ENCODE measurements around the gene DEFB123.
"Not testable (repeated sequence)": the region's sequence is repeated elsewhere in the genome, so short reads cannot be mapped to it uniquely, and the experiment has no call there.

DEFB123 gene

GRCh38 chr20:31440012-31440659 lies at the start of gene DEFB123:
Gene DEFB123 (plus strand): TSS chr20:31440632. CDS start chr20:31440699, 67 bp downstream.
- H3K4me1 Mint-ChIP-seq: no peaks in the 10 kb centered on the region

GRCh38 chr20:31392836-31393235 lies 47.6 kb upstream of the DEFB123 start:
- no peaks in the 10 kb centered on the region for H3K9me3 Mint-ChIP-seq
- no peaks in the 10 kb centered on the region for H3K4me1 Mint-ChIP-seq
- no peak overlapping the region for H3K27ac Mint-ChIP-seq
- DNase-seq: no peak
- no peak overlapping the region for H3K4me3 Mint-ChIP-seq
- no peaks in the 10 kb centered on the region for H3K36me3 Mint-ChIP-seq
- CTCF ChIA-PET: no interaction called here
- H3K27me3 Mint-ChIP-seq: peaks cover 3% of the 10 kb centered on the region

More at GRCh38 chr20:31440012-31440659, at the start of gene DEFB123:
- H3K4me3 Mint-ChIP-seq: no peak within 1 kb of the TSS
- peaks cover 4% of the 10 kb centered on the region for H3K27me3 Mint-ChIP-seq
- H3K36me3 Mint-ChIP-seq: no peaks in the 10 kb centered on the region
- no peaks in the 10 kb centered on the region for H3K9me3 Mint-ChIP-seq
- CTCF ChIA-PET: interaction anchor here (0.8 to 1.7 kb wide), 3 partner anchors 9 to 63 kb away, joined by 3 to 6 read pairs (median 4); no protein-coding TSS in a partner anchor
- no peak for DNase-seq
- no peak within 1 kb of the TSS for H3K27ac Mint-ChIP-seq

- no peak overlapping the region for H3K4me3 Mint-ChIP-seq
- DNase-seq: no peak
- CTCF ChIA-PET: no interaction called here
- H3K9me3 Mint-ChIP-seq: no peaks in the 10 kb centered on the region
- no peak overlapping the region for H3K27ac Mint-ChIP-seq
- no peaks in the 10 kb centered on the region for H3K4me1 Mint-ChIP-seq
- H3K27me3 Mint-ChIP-seq: peaks cover 3% of the 10 kb centered on the region
- H3K36me3 Mint-ChIP-seq: no peaks in the 10 kb centered on the region
Observed at GRCh38 chr20:31394900-31395299, 45.5 kb upstream of the DEFB123 start.

- no peak for DNase-seq
- CTCF ChIA-PET: no interaction called here
- Mint-ChIP-seq H3K4me1 (no peaks in the 10 kb centered on the region), H3K9me3 (no peaks in the 10 kb centered on the region), H3K36me3 (no peaks in the 10 kb centered on the region), H3K27me3 (peaks cover 4% of the 10 kb centered on the region), H3K27ac (no peak overlapping the region), H3K4me3 (no peak overlapping the region)
Observed at GRCh38 chr20:31403886-31404285, 36.5 kb upstream of the DEFB123 start.

- CTCF ChIA-PET: no interaction called here
- peaks cover 8% of the 10 kb centered on the region for H3K27me3 Mint-ChIP-seq
- DNase-seq: no peak
- H3K27ac Mint-ChIP-seq: no peak within 1 kb of the TSS
- no peak within 1 kb of the TSS for H3K4me3 Mint-ChIP-seq
- H3K4me1 Mint-ChIP-seq: no peaks in the 10 kb centered on the region
- H3K36me3 Mint-ChIP-seq: no peaks in the 10 kb centered on the region
- no peaks in the 10 kb centered on the region for H3K9me3 Mint-ChIP-seq
Observed at GRCh38 chr20:31406115-31406514, 34.3 kb upstream of the DEFB123 start, which contains the start of gene DEFB121. Gene DEFB121 (minus strand): TSS chr20:31406215. CDS start chr20:31406152, 63 bp downstream.

- Mint-ChIP-seq H3K4me1 (no peaks in the 10 kb centered on the region), H3K36me3 (no peaks in the 10 kb centered on the region), H3K27me3 (peaks cover 8% of the 10 kb centered on the region), H3K27ac (no peak overlapping the region), H3K9me3 (no peaks in the 10 kb centered on the region), H3K4me3 (no peak overlapping the region)
- no peak for DNase-seq
- CTCF ChIA-PET: no interaction called here
Observed at GRCh38 chr20:31410011-31410410, 30.4 kb upstream of the DEFB123 start.

GRCh38 chr20:31414381-31414780 lies 26.1 kb upstream of the DEFB123 start:
- Mint-ChIP-seq H3K27ac (no peak overlapping the region), H3K27me3 (peaks cover 4% of the 10 kb centered on the region), H3K9me3 (no peaks in the 10 kb centered on the region), H3K4me1 (no peaks in the 10 kb centered on the region), H3K36me3 (no peaks in the 10 kb centered on the region), H3K4me3 (no peak overlapping the region)
- CTCF ChIA-PET: interaction anchor here (1.3 to 3.3 kb wide), 2 partner anchors 10 to 89 kb away, joined by 3 to 17 read pairs; no protein-coding TSS in a partner anchor
- no peak for DNase-seq

- CTCF ChIA-PET: no interaction called here
- H3K27me3 Mint-ChIP-seq: peaks cover under 1% of the 10 kb centered on the region
- H3K4me1 Mint-ChIP-seq: no peaks in the 10 kb centered on the region
- H3K27ac Mint-ChIP-seq: no peak overlapping the region
- H3K9me3 Mint-ChIP-seq: no peaks in the 10 kb centered on the region
- no peak overlapping the region for H3K4me3 Mint-ChIP-seq
- no peak for DNase-seq
- no peaks in the 10 kb centered on the region for H3K36me3 Mint-ChIP-seq
Observed at GRCh38 chr20:31415653-31416052, 24.8 kb upstream of the DEFB123 start.

- H3K9me3 Mint-ChIP-seq: no peaks in the 10 kb centered on the region
- H3K27me3 Mint-ChIP-seq: no peaks in the 10 kb centered on the region
- no peak overlapping the region for H3K27ac Mint-ChIP-seq
- H3K4me3 Mint-ChIP-seq: no peak overlapping the region
- no peaks in the 10 kb centered on the region for H3K36me3 Mint-ChIP-seq
- no peaks in the 10 kb centered on the region for H3K4me1 Mint-ChIP-seq
- no peak for DNase-seq
- CTCF ChIA-PET: no interaction called here
Observed at GRCh38 chr20:31418307-31418706, 22.1 kb upstream of the DEFB123 start.

GRCh38 chr20:31425797-31426196 lies 14.6 kb upstream of the DEFB123 start:
- Mint-ChIP-seq H3K4me3 (no peak overlapping the region), H3K27ac (no peak overlapping the region), H3K4me1 (no peaks in the 10 kb centered on the region), H3K9me3 (no peaks in the 10 kb centered on the region), H3K36me3 (no peaks in the 10 kb centered on the region), H3K27me3 (peaks cover 5% of the 10 kb centered on the region)
- DNase-seq: no peak
- CTCF ChIA-PET: no interaction called here

GRCh38 chr20:31426891-31427551 lies 13.4 kb upstream of the DEFB123 start:
- H3K4me1 Mint-ChIP-seq, H3K27ac Mint-ChIP-seq, H3K36me3 Mint-ChIP-seq, H3K4me3 Mint-ChIP-seq, H3K27me3 Mint-ChIP-seq, H3K9me3 Mint-ChIP-seq, DNase-seq, CTCF ChIA-PET: not testable (repeated sequence)

GRCh38 chr20:31427576-31427975 lies 12.9 kb upstream of the DEFB123 start:
- H3K27ac Mint-ChIP-seq, CTCF ChIA-PET, H3K4me3 Mint-ChIP-seq, DNase-seq, H3K36me3 Mint-ChIP-seq, H3K9me3 Mint-ChIP-seq, H3K4me1 Mint-ChIP-seq, H3K27me3 Mint-ChIP-seq: not testable (repeated sequence)

GRCh38 chr20:31430568-31431115 lies 9.8 kb upstream of the DEFB123 start:
- Mint-ChIP-seq H3K27ac (no peak overlapping the region), H3K4me1 (no peaks in the 10 kb centered on the region), H3K27me3 (no peaks in the 10 kb centered on the region), H3K9me3 (no peaks in the 10 kb centered on the region), H3K4me3 (no peak overlapping the region), H3K36me3 (no peaks in the 10 kb centered on the region)
- CTCF ChIA-PET: interaction anchor here (1.5 kb wide), 1 partner anchor 10 kb away, joined by 4 read pairs; the partner anchor contains the start of gene DEFB123
- DNase-seq: no peak

GRCh38 chr20:31446084-31446819 lies 5.8 kb downstream of the DEFB123 start:
- Mint-ChIP-seq H3K4me1 (no peaks in the 10 kb centered on the region), H3K36me3 (no peaks in the 10 kb centered on the region), H3K9me3 (no peaks in the 10 kb centered on the region), H3K27ac (no peak overlapping the region), H3K27me3 (peaks cover 8% of the 10 kb centered on the region), H3K4me3 (no peak overlapping the region)
- DNase-seq: no peak
- CTCF ChIA-PET: no interaction called here
